Suprapubic skin (tissue), 4 donors: Measurements from ENCODE around the gene MISP. TPM values are rescaled to one million over a fixed set of nuclear protein-coding genes. Genes with fewer than 3 reads are reported as not detected.

ENCODE experiments used
- DNase-seq, 2 donors: peaks; one replicate each; pipeline ENCODE4 v3.0.0-alpha.2; 2019; ENCODE audit warnings: low spot score in 2 of 2
- H3K27ac ChIP-seq: fragments of 200-600 bp; sonication (generic); one replicate; pipeline ENCODE4 v1.5.1; 2019
- H3K27me3 ChIP-seq: fragments of 200-600 bp; sonication (generic); one replicate; pipeline ENCODE4 v1.5.1; 2019
- H3K36me3 ChIP-seq: fragments of 200-600 bp; sonication (generic); one replicate; pipeline ENCODE4 v1.5.1; 2019
- H3K4me1 ChIP-seq: fragments of 200-600 bp; sonication (generic); one replicate; pipeline ENCODE4 v1.5.1; 2019
- H3K4me3 ChIP-seq: fragments of 200-600 bp; sonication (generic); one replicate; pipeline ENCODE4 v1.5.1; 2019; ENCODE audit warnings: mild to moderate bottlenecking
- H3K9me3 ChIP-seq: fragments of 200-600 bp; sonication (generic); one replicate; pipeline ENCODE4 v1.5.1; 2019
- CTCF ChIP-seq, 2 donors: fragments of 200-600 bp in 1 of 2; fragments of 450-650 bp in 1 of 2; sonication (generic) in 1 of 2; IDR thresholded peaks; one replicate each; pipeline ENCODE4 v1.5.1; 2016 to 2019; ENCODE audit warnings: antibody characterized with exemption in 2 of 2, mild to moderate bottlenecking in 1 of 2, moderate library complexity in 1 of 2
- EP300 ChIP-seq: sonication (generic); formaldehyde crosslinking; IDR thresholded peaks from one replicate; pipeline ENCODE4 v1.6.1; 2017; ENCODE audit warnings: antibody characterized with exemption
- POLR2A ChIP-seq, 2 donors: fragments of 450-650 bp; IDR thresholded peaks; one replicate each; pipeline ENCODE4 v1.6.1; 2017; ENCODE audit warnings: antibody characterized with exemption in 2 of 2, mild to moderate bottlenecking in 2 of 2, moderate library complexity in 2 of 2
- POLR2AphosphoS5 ChIP-seq, 3 donors: sonication (generic); formaldehyde crosslinking; IDR thresholded peaks; one replicate each; pipeline ENCODE4 v1.6.1; 2017; ENCODE audit warnings: antibody characterized with exemption in 3 of 3
- WGBS: methylation state at CpG from one replicate; pipeline ENCODE4 v1.1.5; 2018; 5-methylcytosine and 5-hydroxymethylcytosine counted together
- total RNA-seq, 4 donors: library from RNA; depleted of rRNA; stranded (reverse); fragments of >200 nt; gene quantifications; one replicate each; pipeline ENCODE4 v1.1.0, GENCODE V29; 2016

Gene MISP
- total RNA-seq, 4 donors from 2014 or later, result 0.60 to 6.5 (median 2.0) TPM; not detected in 1

DNA sequence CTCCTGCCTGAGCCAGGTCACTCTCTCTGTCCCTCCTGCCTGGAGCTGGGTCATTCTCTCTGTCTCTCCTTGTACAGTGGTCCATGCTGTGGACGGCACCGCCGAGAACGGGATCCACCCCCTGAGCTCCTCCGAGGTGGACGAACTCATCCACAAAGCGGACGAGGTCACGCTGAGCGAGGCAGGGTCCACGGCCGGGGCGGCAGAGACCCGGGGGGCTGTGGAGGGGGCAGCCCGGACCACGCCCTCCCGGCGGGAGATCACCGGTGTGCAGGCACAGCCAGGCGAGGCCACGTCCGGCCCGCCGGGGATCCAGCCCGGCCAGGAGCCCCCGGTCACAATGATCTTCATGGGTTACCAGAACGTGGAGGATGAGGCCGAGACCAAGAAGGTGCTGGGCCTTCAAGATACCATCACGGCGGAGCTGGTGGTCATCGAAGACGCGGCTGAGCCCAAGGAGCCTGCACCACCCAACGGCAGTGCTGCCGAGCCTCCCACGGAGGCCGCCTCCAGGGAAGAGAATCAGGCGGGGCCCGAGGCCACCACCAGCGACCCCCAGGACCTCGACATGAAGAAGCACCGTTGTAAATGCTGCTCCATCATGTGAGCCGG lies 4.6 kb upstream of the MISP start:
- peaks cover 21% of the 10 kb centered on the region for H3K36me3 ChIP-seq
- no peaks in the 10 kb centered on the region for H3K9me3 ChIP-seq
- no peak for TF ChIP-seq POLR2A (IDR thresholded peaks at IDR 0.05)
- 95% methylated on average over 22 of the region's 43 CpGs for WGBS
- H3K4me3 ChIP-seq, result no peak overlapping the region
- DNase-seq, result no peak
- H3K27me3 ChIP-seq, result no peaks in the 10 kb centered on the region
- H3K27ac ChIP-seq, result no peak overlapping the region
- peaks cover 9% of the 10 kb centered on the region for H3K4me1 ChIP-seq

DNA sequence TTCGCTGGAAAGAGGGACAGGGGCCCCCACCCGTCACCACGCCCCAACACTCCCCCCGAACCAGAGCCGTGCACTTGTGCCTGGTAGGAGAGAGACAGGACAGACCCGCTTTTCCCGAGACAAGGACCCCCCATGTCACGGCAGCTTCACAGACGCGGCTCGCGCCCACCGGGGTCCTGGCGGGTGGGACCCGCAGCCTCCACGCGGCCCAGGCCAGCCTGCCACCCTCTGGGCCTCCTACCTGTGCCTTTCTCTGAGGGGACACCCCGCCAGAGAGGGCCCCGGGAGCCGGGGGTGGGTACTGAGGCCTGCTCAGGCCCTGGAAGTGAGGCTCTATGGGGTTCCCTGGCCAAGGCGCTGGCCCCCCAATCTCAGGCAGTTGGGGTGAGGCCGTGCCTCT lies 4.0 kb upstream of the MISP start:
- H3K27ac ChIP-seq, result no peak overlapping the region
- peaks cover 14% of the 10 kb centered on the region for H3K4me1 ChIP-seq
- H3K9me3 ChIP-seq, result no peaks in the 10 kb centered on the region
- TF ChIP-seq CTCF (IDR thresholded peaks at IDR 0.05) (no peak), POLR2AphosphoS5 (IDR thresholded peaks at IDR 0.05) (no peak), EP300 (no peak), POLR2A (IDR thresholded peaks at IDR 0.05) (no peak)
- no peak overlapping the region for H3K4me3 ChIP-seq
- peaks cover 21% of the 10 kb centered on the region for H3K36me3 ChIP-seq
- DNase-seq, result no peak
- H3K27me3 ChIP-seq, result no peaks in the 10 kb centered on the region
- WGBS, result 96% methylated on average over 7 of the region's 22 CpGs

DNA sequence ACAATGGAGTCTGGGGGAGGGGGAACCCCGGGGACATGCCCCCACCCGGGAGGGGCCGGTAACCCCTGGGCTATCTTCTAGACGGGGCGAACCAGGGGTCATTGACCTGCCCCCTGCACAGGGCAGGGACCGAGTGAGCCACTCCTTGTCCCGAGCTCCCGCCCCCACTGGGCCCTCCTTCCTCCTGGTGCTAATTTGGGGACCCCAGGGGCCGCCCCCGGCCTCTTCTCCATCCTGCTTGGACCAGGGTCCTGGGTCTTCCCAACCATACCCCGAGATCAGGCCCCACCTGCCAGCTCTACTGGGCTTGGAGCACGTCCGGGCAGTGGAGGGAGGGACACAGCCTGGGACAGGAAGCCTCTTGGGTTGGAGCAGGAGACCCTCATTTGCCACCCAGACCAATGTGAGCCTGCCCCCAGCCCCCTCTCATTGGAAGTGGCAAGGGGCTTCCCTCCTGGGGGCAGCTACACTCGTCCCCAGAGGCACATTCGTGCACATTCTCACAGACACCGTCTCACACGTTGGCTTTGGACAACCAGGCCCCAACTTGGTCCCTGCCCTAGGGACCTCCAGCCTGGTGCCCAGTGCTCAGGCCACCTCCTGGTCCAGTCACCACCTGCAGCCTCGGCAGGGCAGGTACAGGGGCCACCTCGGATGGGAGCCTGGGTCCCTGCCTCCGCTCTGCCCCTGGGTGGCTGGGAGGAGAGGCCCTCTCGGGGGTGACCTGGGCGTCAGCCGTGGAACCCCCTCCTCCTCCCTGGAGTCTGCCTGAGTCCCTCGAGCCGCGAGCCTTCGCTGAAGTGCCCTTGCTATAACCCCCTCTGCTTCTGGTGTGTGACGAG lies 3.3 kb upstream of the MISP start:
- Histone ChIP-seq H3K9me3 (no peaks in the 10 kb centered on the region), H3K4me1 (peaks cover 17% of the 10 kb centered on the region), H3K27me3 (no peaks in the 10 kb centered on the region), H3K36me3 (peaks cover 21% of the 10 kb centered on the region), H3K27ac (no peak overlapping the region), H3K4me3 (no peak overlapping the region)
- 93% methylated on average over 8 of the region's 28 CpGs for WGBS
- TF ChIP-seq POLR2AphosphoS5 (IDR thresholded peaks at IDR 0.05) (no peak), POLR2A (IDR thresholded peaks at IDR 0.05) (no peak), EP300 (no peak), CTCF (IDR thresholded peaks at IDR 0.05) (no peak)
- DNase-seq, result no peak

DNA sequence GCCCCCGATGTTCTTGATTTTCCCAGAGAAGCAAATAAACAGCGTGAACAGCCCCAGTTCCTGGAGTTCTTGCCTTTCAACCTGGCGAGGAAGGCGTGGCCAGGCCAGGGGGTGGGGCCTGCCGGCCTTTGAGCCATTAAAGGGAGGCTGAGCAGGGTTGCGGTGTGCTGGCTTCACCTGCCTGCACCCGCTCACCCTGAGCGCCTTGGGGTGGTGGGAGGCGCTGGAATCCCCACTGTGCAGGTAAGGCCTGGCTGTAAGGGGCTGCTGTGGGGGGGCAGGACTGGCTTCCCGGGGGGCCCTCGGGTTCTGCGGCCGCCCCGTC lies 2.7 kb upstream of the MISP start:
- no peaks in the 10 kb centered on the region for H3K9me3 ChIP-seq
- H3K27ac ChIP-seq, result no peak overlapping the region
- 89% methylated on average over 8 of the region's 14 CpGs for WGBS
- H3K4me1 ChIP-seq, result peaks cover 18% of the 10 kb centered on the region
- H3K27me3 ChIP-seq, result no peaks in the 10 kb centered on the region
- H3K4me3 ChIP-seq, result no peak overlapping the region
- DNase-seq, result no peak
- TF ChIP-seq POLR2AphosphoS5 (IDR thresholded peaks at IDR 0.05) (no peak), CTCF (IDR thresholded peaks at IDR 0.05) (no peak), POLR2A (IDR thresholded peaks at IDR 0.05) (no peak), EP300 (no peak)
- peaks cover 21% of the 10 kb centered on the region for H3K36me3 ChIP-seq

- H3K4me3 ChIP-seq, result no peak overlapping the region
- H3K36me3 ChIP-seq, result peaks cover 21% of the 10 kb centered on the region
- 79% methylated on average over 12 of the region's 14 CpGs for WGBS
- no peak for DNase-seq
- no peaks in the 10 kb centered on the region for H3K27me3 ChIP-seq
- peaks cover 18% of the 10 kb centered on the region for H3K4me1 ChIP-seq
- TF ChIP-seq POLR2A (IDR thresholded peaks at IDR 0.05), result no peak
- no peak for TF ChIP-seq EP300
- TF ChIP-seq CTCF (IDR thresholded peaks at IDR 0.05), result no peak
- TF ChIP-seq POLR2AphosphoS5 (IDR thresholded peaks at IDR 0.05), result no peak
- H3K27ac ChIP-seq, result no peak overlapping the region
- no peaks in the 10 kb centered on the region for H3K9me3 ChIP-seq
These were observed 1.1 kb upstream of the MISP start for GRCh38 chr19:749811-750210.
